Pons (tissue), 1 donor: Measurements from ENCODE around the gene SPOCK3.
"Not testable (repeated sequence)": the region's sequence is repeated elsewhere in the genome, so short reads cannot be mapped to it uniquely, and the experiment has no call there.

Experiments
- DNase-seq: peaks from one replicate; pipeline ENCODE4 v3.0.0-alpha.2; 2016; ENCODE audit warnings: low spot score

The SPOCK3 gene

DNA sequence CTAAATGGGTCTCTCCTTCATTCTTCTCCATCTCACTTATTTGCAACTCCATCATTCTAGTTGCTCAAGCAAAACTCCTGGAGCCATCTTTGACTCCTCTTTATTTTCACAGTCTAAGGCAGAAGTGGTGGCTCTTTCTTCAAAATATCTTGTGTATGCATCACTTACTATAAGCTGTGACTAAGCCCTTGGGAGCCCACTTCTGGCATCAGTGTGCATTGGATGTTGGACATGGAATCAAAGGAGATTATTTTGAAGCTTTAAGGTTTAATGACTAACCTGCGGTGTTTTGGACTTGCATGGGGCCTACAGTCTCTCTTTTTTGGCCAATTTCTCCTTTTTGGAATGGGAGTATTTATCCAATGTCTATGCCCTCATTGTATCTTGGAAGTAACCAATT lies 276.8 kb downstream of the SPOCK3 start:
- DNase-seq, result no peak

DNA sequence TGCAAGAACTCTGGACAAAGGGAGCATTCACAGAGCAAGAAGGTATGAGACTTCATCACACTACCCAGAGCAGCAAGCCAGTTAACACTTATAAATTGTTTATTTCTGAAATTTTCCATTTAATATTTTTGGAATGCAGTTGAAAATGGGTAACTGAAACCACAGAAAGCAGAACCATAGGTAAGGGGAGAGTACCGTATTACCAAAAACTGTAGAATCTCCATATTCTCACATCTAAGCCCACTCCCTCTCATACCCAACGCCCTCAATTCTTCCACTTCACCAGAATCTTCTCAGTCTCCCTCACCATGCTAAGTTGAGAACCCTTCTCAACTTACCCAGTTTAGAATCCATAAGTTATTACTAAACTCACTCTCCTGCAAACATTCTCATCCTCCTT lies 277.8 kb downstream of the SPOCK3 start:
- DNase-seq, result no peak

DNA sequence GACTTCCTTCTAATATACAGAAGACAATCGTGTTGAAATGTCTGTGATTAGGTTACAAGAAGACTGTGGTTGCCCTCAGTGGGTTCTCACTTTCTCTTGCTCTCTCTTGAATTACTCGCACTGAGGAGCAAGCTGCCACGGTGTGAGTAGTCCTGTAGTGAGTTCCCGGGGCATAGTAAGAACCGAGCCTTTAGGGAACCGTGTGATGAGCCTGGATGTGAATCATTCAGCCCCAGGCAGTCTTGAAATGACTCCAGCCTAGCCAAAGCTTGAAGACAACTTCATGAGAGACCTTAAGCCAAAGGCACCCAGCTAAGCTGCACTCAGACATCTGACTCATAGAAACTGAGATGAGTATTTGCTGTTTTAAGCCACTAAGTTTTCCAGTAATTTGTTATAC lies 292.7 kb downstream of the SPOCK3 start:
- DNase-seq, result no peak

DNA sequence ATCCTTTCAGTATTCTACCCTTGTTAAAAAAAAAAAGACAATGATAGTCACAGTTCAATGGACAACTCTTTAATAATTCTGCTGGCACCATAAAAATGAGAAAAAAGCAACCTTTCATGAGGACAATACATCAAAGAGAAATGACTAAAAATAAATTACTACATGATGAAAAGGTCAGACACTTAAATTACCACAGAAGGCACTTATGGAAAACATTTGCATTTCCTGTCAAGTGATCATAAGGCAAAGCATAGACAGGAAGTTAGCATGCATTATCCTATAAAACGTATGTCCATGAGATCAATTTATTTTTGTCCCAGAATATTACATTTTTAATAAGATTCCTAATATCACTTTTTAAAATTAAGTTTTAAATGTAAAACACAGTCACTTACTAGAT lies 303.8 kb downstream of the SPOCK3 start:
- no peak for DNase-seq

DNA sequence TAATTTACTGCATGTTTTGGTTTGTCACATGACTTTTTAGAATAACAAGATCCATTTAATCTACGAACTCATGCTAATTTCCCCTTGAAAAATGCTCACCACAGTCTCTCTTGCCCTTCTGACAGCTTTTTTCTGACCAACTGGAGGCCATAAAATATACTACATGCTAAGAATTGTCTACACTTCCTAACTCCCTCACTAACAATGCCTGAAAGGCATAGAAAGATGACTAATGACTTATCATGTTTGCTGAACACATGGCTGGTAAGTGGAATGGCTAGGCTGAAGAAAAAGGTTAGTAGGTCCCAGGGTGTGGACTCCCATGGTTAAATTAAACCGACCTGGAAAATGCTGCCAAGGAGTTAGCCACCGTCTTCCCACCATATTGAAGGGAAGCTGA lies 309.9 kb downstream of the SPOCK3 start:
- no peak for DNase-seq

DNA sequence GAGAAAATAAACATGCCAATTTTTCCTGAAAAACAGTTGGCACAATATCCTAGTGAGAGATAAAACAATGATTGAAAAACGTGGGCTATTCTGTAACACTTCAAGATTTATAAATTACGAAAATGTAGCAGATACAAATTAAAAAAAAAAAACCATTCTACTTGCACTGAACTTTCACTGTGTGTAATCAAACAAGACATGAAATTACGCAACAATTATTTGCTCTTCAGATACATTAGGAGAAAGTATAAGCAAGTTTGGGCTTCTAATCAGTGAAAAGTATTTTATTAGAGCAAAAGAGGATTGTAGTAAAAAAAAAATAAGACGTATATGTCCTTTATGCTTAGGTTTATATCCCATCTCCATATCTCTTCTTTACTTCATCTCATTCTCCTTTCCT lies 320.4 kb downstream of the SPOCK3 start:
- DNase-seq, result no peak

DNA sequence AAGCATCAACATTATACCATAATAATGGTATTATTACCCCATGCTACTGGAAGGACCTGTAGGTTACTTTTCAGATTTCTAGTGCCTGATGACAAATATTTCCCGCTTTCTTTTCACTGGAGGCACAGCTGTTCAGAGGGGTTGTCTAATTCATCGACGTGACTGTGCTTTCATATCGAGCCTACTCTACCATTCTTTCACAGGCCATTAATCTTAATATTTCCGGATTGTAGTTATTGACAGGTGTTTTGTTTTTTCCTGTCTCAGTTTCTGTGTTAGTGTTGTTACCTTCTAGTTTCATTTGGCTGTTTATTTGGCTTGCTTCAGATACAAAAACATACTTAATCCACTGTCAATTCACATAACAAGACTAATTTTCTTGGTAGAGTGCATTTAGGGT lies 330.9 kb downstream of the SPOCK3 start:
- no peak for DNase-seq

DNA sequence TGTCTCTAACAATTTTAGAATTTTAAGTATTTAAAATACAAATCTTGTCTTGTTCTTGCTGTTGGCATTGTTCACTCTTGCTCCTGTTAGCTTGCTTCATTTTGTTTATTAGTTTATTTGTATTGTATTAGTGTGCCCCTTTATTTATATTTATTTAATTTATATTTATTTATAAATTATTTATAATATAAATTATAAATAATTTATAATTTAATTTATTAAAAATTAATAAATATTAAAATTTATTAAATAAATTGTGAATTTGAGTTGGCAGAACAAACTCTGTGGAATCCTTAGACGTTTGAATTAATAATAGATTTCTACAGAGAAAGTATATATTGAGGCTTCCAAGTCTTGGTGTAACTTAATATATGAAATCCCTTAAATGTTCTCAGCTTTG lies 331.4 kb downstream of the SPOCK3 start:
- DNase-seq, result no peak

DNA sequence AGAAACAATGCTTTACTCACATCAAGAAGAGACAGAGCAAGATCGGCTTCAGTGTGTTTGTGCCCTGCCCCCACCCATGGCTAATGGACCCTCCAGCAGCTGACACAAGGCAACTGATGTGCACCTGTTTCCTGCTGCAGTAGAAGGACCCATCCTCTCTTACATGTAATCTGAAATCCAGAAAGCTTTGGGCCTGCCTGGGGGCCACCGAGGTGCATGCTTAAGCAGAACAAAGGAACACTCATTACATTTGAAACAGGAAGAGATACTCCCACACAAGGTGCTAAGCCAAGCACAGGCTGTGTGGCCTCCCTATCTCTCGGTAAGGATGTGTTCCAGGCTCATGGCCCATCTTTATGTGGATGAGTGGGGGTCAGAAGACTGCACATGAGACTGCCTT lies 338.0 kb downstream of the SPOCK3 start:
- DNase-seq, result no peak

DNA sequence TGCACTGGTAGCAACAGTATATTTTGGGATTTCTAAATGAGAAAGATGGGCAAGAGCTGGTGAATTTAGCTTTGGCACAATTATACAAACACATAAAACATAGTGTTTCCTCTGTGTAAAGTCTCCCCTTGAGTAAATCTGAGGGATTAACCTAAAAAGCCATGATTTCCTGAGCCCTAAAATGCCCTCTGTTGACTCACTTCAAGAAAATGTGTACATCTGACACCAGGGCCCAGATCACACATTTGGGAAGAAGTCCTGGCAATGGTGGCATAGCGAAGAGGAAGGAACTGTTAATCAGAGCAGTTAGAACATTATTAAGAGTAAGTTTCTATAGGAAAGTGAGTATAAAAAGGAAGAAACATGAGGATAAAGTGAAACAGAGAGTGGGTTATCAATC lies 338.5 kb downstream of the SPOCK3 start:
- DNase-seq, result no peak

DNA sequence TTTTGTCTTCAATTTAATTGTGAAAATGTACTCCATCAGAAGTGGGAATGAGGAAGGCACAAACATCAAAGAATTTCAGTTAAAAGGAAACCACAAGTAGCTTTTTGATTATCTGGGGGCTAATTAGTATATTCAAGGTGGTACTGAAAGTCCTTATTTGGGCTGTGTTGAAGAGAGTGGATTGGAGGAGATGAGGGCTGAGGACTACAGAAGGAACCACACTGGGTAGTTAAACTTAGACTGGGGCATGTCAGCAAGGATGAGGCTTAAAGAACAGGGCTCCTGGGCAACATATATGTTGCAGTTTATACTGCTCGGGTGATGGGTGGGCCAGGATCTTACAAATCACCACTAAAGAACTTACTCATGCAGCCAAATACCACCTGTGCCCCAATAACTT lies 346.8 kb downstream of the SPOCK3 start:
- DNase-seq, result no peak

DNA sequence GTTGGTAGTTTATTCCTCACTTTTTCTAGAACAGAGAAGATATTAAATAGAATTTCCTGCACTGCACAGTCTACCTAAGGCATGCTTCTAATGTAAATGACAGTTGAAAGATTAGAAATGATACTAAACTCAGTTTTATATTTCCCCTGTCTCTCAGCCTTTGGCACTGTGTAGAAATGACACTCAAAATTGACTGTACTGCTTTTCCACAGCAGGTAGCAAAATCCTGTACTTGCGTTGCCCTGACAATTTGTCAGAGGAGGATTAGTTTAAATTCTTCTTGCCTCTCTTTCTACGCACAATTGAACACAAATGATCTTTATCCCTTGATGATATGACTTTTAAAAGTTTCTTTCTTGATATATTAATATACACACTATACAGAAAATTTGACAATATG lies 347.6 kb downstream of the SPOCK3 start:
- no peak for DNase-seq

DNA sequence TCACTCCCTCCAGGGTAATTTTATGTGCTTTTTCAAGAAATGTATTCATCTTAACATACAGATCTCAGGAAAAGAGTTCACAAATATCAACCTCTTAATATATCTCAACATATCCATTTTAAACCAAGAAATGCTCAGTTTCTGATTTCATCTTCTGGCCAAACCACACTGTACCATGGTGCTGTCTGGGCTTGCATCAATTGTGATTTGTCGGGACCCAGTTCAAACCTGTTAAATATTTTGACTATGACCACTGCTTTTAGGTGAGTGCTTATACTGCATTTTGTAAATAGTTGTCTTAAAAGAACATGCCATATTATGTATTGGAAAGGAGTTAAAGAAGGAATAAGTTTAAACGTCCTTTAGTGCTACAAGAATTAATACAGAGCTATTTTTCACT lies 352.1 kb downstream of the SPOCK3 start:
- no peak for DNase-seq

DNA sequence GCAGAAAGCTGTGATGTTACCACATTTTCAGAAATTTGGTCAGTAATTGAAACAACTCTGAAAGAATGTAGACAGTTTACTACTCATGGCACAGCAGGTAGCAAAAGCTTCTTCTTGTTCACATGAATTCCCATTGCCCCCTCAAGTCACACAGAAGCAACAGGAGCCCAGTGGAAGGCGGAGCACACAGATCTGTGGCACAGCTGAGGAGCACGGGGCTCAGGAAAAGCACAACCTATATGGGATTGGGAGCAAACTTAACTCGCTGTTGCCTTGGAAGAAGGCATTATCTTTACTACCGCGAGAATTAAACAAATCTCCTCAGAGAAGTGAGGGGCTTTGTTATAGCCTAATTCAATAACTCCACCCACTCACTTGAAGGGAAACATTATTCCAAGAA lies 358.5 kb downstream of the SPOCK3 start:
- no peak for DNase-seq

DNA sequence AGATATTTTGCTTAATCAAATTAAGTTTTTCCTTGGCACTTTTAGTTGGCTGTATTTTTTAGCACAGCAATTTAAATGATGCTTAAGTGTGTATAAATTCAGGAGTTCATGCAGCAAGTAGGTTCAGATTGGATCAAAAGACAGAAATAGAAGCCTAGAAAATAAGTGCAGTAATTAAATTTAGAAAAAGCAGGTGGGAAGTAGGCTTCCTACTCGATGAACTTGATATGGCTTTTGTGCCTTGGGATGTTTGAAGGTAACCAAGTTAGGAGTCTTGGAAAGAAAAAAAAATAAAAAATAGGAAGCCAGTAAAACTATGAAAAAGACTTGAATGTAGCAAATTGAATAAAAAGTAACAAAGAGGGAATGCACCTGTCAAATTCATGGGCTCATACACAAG lies 372.3 kb downstream of the SPOCK3 start:
- no peak for DNase-seq

DNA sequence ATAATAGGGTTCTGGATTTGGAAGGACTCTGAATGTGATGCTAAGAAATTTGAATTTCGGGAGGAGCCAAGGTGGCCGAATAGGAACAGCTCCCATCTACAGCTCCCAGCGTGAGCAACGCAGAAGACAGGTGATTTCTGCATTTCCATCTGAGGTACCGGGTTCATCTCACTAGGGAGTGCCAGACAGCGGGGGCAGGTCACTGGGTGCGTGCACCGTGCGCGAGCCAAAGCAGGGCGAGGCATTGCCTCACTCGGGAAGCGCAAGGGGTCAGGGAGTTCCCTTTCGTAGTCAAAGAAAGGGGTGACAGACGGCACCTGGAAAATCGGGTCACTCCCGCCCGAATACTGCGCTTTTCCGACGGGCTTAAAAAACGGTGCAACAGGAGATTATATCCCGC lies 383.9 kb downstream of the SPOCK3 start:
- DNase-seq, result not testable (repeated sequence)

DNA sequence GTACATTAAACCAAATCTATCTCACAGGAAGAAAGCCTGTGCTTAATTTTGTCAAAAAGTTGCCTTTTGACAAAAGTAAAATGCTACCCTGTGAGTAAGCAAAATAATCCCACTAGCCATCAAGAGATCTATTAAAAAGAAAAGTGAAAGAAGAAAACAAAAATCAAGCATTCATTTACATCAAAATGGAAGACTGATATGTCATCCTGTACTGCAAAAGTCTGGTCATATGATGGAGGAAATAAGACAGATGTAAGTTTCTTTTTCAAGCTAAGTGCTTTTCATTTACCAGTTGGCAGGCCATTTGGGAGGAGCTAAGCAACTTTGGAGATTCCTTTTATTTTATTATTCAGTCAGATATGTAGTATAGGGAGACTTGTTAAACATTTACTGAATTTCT lies 387.4 kb downstream of the SPOCK3 start:
- no peak for DNase-seq

DNA sequence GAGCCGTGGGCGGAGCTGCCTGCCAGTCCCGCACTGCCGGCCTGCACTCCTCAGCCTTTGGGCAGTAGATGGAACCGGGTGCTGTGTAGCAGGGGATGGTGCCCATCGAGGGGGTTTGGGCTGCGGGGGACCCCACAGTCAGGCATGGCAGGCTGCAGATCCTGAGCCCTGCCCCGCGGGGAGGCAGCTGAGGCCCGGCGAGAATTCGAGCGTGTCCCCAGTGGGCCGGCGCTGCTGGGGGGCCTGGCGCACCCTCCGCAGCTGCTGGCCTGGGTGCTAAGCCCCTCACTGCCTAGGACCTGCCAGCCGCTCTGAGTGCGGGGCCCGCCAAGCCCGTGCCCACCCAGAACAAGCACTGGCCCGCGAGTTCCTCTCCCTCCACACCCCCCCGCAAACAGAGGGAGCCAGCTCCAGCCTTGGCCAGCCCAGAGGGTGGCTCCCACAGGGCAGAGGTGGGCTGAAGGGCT lies 391.5 kb downstream of the SPOCK3 start:
- no peak for DNase-seq

DNA sequence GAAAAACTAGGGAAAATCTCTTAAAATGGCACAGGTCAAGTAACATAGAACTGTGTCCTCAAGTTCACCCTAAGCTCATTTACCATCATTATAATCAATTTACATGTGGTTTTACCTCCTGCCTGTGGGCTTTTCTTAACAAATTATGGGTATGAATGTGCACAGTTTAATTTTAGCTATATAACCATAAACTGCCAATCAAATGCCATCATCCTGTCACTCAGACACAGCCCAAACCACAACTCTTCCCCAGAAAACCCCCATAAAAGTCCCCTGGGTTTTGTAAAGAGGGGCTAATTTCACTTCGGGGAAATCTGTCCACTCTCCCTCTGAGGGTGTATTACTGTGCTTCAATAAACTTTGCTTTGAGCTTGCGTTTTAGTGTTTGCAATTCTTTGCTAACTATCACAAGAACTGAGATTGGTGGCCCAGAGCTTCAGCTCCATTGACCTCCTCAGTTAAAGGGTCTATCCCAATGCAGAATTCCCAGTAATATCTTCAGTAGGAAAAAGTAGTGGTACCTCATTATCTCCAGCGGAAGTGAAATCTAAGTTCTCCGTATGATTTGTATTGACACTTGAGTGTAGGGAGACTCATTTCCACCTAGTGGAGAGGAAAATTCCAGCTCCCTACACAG lies 394.6 kb downstream of the SPOCK3 start:
- no peak for DNase-seq

DNA sequence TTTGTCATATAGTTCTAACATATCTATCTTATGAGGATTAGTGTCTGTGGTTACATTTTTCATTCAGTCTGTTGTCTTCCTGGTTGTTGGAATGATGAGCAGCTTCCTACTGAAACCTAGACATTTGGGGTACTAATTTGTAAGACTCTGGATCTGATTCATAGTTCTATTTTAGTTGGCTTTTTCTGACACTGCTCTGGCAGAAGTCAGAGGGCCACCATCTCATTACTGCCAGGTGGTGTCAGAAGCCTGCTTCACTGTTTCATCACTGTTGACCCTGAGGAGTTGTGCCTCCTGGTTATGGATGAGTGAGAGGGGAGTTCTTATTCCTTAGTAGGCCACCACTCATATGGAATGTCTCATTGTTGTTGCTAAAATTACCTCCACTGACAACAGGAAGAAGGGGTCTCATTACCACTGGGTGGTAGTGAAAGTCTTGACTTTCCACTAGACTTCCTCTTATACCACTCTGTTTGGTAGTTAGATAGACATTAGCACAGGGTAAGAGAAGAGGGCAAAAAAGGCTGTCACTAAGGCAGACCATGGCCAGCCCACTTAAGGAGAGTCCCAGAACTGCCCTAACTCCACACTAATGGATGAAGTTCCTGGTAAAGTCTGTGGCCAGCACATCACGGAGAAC lies 395.2 kb downstream of the SPOCK3 start:
- DNase-seq, result no peak

DNA sequence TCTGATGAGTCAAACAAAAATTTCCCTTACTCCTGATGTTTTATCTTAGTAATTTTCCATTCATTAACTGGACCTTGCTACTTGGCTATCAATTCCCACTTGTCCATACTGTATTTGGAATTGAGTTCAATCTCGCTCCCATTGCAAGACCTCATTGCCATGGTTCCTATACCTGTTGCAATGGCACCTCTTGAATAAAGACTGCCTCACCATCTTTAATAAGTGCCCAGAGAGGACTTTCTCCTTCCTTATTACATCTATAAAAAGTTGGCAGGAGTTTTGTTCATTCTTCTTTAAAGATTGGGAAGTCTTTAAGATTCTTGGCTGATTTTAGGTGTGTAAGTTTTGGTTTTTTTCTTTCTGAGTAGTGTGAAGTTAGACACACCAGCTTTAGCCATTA lies 397.4 kb downstream of the SPOCK3 start:
- no peak for DNase-seq

DNA sequence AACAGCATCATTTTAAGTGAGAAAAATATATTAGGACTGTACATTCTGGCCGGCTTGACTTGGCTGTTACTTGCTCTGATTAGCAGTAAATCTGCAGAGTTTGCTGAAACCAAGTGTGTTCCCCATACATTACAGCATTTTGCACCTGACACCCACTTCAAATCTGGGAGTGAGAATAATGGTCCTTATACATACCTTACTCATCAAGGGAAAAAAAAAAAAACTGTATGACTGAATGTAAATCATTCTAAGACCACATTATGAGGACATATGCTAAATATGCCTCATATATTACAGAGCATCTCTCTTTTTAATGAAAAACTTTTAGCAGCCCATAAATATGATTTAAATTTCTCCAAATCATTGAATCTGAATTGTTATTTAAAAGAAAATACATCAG lies 406.7 kb downstream of the SPOCK3 start:
- no peak for DNase-seq

DNA sequence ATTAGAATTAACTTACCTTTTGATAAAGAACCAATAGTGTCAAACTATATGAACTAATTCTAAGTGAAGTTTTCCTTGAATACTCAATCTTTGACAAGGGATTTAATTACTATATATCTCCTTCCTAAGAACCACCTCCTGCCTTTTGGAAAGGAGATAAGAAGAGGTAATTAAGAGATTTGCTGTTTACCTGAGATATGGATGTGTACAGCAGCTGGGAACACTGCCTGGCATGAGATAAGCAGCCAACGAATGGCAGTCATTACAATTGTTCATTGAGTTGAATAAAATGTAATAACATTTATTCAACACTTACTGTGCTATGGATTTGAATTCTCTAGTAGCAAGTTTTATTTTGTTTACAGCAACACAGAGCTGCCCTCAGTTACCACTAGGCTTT lies 407.1 kb downstream of the SPOCK3 start:
- no peak for DNase-seq

DNA sequence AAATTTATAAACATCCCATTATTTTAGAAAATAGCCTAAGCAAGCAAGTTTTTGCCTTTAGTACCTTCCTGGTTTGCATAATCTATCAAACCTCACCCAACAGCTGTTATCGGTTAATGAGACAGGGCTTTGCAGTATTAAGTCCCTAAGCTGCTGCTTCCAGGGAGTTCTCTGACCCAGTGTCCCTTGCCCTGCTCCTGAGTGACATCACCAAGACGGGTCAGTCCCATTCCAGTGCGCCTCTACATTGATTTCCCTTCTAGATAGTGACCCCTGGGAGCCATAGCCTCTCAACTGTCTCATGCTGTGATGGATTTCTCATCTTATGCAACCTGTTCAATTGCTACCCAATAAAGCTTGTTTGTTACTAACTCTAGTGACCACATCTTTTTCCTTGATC lies 410.4 kb downstream of the SPOCK3 start:
- no peak for DNase-seq
